ENCODE measurements around the gene CLRN1. TPM values are rescaled to one million over a fixed set of nuclear protein-coding genes. Genes with fewer than 3 reads are reported as not detected.

Gene CLRN1
- polyA plus RNA-seq, 1 donor from 2014 or later: 0.27 TPM

GRCh38 chr3:151015767-151016477 lies 43.4 kb upstream of the CLRN1 start:
- H3K4me3 ChIP-seq (ENCODE audit: low read length): no peak overlapping the region
- no peak overlapping the region for H2AFZ ChIP-seq (ENCODE audit: low read depth, low read length)

GRCh38 chr3:151015181-151015580 lies 42.7 kb upstream of the CLRN1 start:
- Histone ChIP-seq H3F3A (ENCODE audit: insufficient read depth, low read length, poor library complexity, severe bottlenecking) (no peaks in the 10 kb centered on the region), H3K9me3 (ENCODE audit: low read length) (no peaks in the 10 kb centered on the region)

More at GRCh38 chr3:151015767-151016477, 43.4 kb upstream of the CLRN1 start:
- Histone ChIP-seq H4K20me1 (ENCODE audit: insufficient read depth) (no peaks in the 10 kb centered on the region), H3K27ac (ENCODE audit: low read length) (no peak overlapping the region), H3K27me3 (ENCODE audit: insufficient read depth, low read depth, low read length) (no peaks in the 10 kb centered on the region), H3K36me3 (ENCODE audit: insufficient read depth, low read length) (no peaks in the 10 kb centered on the region), H3K79me2 (replicated peaks; ENCODE audit: insufficient read depth, low read length) (no peaks in the 10 kb centered on the region), H3F3A (ENCODE audit: insufficient read depth, low read length, poor library complexity, severe bottlenecking) (no peaks in the 10 kb centered on the region), H3K4me2 (ENCODE audit: low read length) (no peak overlapping the region), H3K9me2 (ENCODE audit: insufficient read depth, low read length) (no peaks in the 10 kb centered on the region), H3K9me3 (ENCODE audit: low read length) (no peaks in the 10 kb centered on the region), H3K9ac (ENCODE audit: low read length) (no peak overlapping the region)
- TF ChIP-seq MXI1 (conservative IDR thresholded peaks at IDR 0.05; ENCODE audit: poor library complexity, severe bottlenecking) (no peak), REST (IDR thresholded peaks at IDR 0.05; ENCODE audit: borderline replicate concordance) (no peak), SMC3 (conservative IDR thresholded peaks at IDR 0.05; ENCODE audit: poor library complexity) (no peak), TAF1 (IDR thresholded peaks at IDR 0.05; ENCODE audit: low read depth) (no peak), EP300 (conservative IDR thresholded peaks at IDR 0.05; ENCODE audit: poor library complexity, severe bottlenecking) (no peak), EZH2 (IDR thresholded peaks at IDR 0.05; ENCODE audit: borderline replicate concordance, insufficient read depth, low read length, poor library complexity, severe bottlenecking) (no peak), POLR2AphosphoS5 (IDR thresholded peaks at IDR 0.05) (no peak), RAD21 (conservative IDR thresholded peaks at IDR 0.05) (no peak)
- TF ChIP-seq, protein P1, sequence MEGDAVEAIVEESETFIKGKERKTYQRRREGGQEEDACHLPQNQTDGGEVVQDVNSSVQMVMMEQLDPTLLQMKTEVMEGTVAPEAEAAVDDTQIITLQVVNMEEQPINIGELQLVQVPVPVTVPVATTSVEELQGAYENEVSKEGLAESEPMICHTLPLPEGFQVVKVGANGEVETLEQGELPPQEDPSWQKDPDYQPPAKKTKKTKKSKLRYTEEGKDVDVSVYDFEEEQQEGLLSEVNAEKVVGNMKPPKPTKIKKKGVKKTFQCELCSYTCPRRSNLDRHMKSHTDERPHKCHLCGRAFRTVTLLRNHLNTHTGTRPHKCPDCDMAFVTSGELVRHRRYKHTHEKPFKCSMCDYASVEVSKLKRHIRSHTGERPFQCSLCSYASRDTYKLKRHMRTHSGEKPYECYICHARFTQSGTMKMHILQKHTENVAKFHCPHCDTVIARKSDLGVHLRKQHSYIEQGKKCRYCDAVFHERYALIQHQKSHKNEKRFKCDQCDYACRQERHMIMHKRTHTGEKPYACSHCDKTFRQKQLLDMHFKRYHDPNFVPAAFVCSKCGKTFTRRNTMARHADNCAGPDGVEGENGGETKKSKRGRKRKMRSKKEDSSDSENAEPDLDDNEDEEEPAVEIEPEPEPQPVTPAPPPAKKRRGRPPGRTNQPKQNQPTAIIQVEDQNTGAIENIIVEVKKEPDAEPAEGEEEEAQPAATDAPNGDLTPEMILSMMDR (IDR thresholded peaks at IDR 0.05; ENCODE audit: poor library complexity, severe bottlenecking): no peak

More at GRCh38 chr3:151015181-151015580, 42.7 kb upstream of the CLRN1 start:
- no peak for TF ChIP-seq REST (IDR thresholded peaks at IDR 0.05; ENCODE audit: borderline replicate concordance)
- H3K4me3 ChIP-seq (ENCODE audit: low read length): no peak overlapping the region
- H3K9me2 ChIP-seq (ENCODE audit: insufficient read depth, low read length): no peaks in the 10 kb centered on the region
- H3K27me3 ChIP-seq (ENCODE audit: insufficient read depth, low read depth, low read length): no peaks in the 10 kb centered on the region
- H3K9ac ChIP-seq (ENCODE audit: low read length): no peak overlapping the region
- H3K36me3 ChIP-seq (ENCODE audit: insufficient read depth, low read length): no peaks in the 10 kb centered on the region
- peak overlapping the region; percentile 74 for H3K27ac ChIP-seq (ENCODE audit: low read length)
- no peak overlapping the region for H3K4me2 ChIP-seq (ENCODE audit: low read length)
- H2AFZ ChIP-seq (ENCODE audit: low read depth, low read length): no peak overlapping the region
- H3K79me2 ChIP-seq (replicated peaks; ENCODE audit: insufficient read depth, low read length): no peaks in the 10 kb centered on the region
- no peaks in the 10 kb centered on the region for H4K20me1 ChIP-seq (ENCODE audit: insufficient read depth)

Measured in neural cell (in vitro differentiated cells).